ENCODE results near the gene PSMB11.

PSMB11 gene

GRCh38 chr14:23044840-23045239, 2.8 kb downstream of the PSMB11 start:
- DNase-seq (ENCODE audit: low spot score): no peak

DNA sequence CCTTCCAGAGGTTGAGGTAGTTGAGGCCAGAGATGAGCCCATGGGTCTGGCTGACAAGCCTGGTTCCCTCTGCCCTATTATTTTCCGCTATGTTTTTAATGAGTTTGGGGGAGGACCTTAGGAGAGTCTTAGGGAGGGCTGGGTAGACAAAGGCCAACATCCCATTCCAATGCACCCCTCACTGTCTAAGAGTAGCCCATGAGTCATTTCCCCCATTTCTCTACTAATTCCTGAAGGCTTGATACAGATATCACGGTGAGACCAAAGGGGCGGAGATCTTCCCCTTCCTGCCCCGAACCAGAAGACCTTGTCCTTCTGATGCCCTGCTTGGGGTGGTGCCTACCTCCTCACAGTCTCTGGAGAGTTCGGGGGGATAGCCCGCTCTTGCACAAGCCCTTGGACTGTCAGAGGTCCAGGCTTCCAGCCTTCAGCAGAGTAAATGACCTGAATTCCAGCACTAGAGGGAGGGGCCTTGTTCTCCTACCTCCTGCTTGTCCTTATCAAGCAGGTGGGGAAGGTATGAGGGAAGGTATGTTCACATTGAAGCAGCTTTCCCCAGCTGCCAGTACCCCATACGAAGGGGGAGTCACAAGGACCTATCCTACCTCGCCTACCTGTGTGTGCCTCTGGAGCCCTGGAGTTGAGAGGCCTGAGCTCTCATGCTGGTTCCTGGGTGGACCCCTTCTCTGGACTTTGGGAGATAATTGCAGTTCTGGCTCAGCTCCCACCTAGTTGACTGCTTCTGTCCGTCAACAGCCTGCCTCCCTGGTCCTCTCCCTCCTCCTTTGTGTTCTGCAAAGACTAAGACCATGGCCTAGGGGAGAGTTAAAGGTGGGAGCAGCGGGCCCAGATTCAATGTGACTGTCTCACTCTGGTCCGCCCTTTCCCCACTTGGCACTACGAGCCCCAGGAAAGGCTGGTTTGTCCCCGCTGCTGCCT, 3.7 kb downstream of the PSMB11 start:
- no peak for DNase-seq (ENCODE audit: low spot score)

- no peak for DNase-seq (ENCODE audit: low spot score)
Measured at GRCh38 chr14:23047034-23047634, 5.1 kb downstream of the PSMB11 start.

GRCh38 chr14:23047751-23048693, 6.0 kb downstream of the PSMB11 start:
- no peak for DNase-seq (ENCODE audit: low spot score)

DNA sequence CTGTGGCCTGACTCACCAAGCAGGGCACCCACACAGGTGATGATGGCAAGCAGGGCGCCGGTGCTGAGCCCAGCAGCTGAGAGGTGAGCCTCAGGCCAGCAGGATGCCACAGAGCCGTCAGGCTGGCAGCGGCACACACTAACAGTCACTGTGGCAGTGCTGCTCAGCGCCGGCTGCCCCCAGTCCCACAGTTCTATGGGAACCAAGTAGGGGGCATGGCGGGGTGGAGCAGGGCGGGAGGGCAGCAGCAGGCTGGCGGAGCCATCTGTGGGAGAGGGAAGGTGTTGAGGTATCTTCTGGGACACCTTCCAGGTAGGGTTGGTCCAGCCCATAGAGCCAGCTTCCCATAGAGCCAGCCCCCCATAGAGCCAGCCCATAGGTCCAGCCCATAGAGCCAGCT, 7.0 kb downstream of the PSMB11 start:
- no peak for DNase-seq (ENCODE audit: low spot score)

GRCh38 chr14:23051141-23052057, 9.4 kb downstream of the PSMB11 start:
- DNase-seq (ENCODE audit: low spot score): no peak

- no peak for DNase-seq (ENCODE audit: low spot score)
Measured at GRCh38 chr14:23052182-23052623, 10.2 kb downstream of the PSMB11 start.

DNA sequence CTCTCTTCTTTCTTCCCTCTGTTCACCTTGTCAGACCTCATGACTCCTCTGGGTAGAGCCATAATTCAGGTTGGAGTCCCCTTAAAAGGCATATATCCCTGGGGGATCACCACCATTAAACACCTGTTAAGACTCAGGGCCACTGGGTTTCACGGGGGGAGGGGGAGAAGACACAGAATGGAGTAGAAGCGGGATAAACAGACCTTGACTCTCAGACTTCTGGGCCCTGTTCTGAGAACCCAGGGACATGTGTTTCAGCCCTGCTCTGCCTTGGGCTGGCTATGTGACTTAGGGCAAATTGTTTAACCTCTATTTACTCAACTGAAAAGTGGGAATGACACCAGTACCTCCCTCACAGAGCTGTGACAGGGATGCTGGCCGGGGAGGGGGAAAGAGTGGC, 10.7 kb downstream of the PSMB11 start:
- DNase-seq (ENCODE audit: low spot score): no peak

GRCh38 chr14:23053426-23053825, 11.4 kb downstream of the PSMB11 start:
- DNase-seq (ENCODE audit: low spot score): no peak

DNA sequence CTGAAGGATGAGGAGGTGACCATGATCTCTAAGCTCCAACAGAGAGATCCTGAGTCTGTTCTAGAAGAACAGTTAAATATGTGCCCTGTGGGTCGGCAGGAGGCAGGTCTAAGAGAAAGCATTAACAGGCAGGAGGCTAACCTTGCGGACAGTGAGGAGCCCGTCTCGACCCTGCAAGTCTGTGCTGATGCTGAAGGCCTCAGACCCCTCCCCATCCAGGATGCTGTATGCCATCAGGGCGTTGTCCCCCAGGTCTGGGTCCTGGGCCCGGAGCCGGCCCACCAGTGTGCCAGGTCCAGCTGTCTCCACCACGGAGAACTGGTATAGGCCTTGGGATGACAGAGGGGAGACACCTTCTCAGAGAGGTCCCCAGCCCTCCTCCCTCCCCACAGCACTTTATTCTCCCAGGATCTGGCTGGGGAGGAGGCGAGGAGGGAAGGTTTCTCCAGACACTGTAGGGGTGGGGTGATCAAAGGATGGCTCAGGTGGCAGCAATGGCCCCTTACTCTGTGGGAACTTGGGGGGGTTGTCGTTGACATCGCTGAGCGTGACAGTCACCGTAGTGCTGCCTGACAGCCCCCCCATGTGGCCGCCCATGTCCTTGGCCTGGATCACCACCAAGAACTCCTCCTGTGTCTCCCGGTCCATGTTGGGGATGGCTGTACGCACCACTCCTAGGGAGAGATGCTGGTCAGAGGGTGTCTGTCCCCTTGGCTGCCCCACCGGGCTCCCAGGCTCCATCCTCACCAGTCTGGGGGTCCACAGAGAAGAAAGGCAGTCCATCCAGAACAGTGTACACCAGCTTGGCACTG, 12.2 kb downstream of the PSMB11 start:
- DNase-seq (ENCODE audit: low spot score): no peak

DNA sequence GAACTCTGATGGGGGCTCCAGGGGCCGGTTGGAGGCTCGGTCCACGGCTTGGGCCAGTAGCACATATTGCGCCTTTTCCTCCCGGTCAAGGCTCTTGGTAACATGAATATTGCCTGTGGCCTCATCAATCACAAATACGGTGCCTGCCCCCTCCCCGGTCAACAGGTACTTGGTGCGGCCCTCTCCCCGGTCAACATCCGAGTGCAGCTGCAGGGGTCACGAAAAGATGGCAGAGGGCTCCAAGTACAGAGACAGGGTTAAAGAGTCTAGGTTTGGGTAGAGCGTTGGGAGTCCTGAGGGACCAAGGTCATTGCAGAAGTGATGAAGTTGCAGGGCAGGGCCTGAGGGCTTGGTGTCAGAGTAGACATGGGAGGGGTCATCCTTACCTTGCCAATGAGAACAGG, 13.1 kb downstream of the PSMB11 start:
- no peak for DNase-seq (ENCODE audit: low spot score)

DNA sequence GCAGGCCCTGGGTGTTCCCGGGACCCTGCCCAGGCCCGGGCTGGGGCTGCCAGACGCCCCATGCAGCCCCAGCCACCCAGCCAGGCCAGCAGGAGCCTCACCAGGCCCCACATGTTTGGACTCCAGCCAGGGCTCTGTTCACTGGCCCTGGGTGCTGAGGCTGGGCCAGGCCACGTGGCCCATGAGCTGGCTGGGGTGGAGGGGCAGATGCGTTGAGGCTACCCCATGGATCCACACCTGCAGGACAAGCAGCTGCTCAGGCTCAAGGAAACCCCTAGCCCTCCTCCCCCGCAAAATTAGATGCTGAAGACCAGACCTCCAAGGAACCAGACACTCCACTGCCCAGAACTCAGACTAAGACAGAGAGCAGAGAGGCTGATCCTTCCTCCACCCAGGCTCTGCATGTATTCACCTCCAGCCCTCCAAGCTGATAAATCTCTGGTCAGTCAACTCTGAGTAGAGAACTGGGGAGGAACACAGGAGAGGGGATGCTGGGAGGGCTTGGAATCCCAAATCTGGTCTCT, 13.7 kb downstream of the PSMB11 start:
- DNase-seq (ENCODE audit: low spot score): peak; percentile 49

DNA sequence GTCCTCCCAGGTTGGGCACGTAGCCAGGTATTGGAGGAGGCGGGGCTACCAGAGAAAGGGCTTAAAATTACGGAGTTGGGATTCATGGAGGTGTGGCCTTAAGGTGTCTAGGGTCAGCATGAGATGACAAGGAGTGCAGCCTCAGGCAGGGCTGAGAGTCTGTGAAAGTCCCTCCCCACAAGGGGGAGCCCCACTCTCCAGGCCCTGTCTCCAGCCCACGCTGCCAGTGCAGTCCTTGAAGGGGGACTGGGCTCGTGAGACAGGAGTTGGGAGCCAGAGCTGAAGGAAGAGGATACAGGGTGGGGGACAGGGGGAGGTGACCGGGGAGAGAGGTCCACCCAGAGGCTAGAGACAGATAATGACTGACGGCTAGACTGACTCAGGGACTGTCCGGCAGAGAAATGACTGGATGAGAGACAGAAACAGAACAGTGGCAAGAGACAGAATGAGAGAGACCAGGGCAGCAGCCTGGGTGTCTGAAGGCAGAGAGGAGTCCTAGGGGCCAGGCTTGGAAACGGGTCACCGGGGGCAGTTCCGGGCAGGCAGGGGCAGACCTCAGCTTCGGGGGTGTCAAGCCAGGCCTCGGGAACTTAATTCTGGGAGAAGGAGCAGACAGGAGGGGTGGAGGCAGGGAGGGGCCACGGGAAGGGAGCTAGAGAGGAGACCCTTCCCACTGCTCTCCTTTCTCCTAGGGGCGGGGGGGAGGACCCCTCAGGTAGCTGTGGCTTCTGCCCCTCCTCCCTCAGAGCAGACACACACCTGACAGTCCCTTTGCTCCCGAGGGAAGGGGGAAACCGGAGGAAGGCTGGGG, 14.3 kb downstream of the PSMB11 start:
- DNase-seq (ENCODE audit: low spot score): peak; percentile 92

DNA sequence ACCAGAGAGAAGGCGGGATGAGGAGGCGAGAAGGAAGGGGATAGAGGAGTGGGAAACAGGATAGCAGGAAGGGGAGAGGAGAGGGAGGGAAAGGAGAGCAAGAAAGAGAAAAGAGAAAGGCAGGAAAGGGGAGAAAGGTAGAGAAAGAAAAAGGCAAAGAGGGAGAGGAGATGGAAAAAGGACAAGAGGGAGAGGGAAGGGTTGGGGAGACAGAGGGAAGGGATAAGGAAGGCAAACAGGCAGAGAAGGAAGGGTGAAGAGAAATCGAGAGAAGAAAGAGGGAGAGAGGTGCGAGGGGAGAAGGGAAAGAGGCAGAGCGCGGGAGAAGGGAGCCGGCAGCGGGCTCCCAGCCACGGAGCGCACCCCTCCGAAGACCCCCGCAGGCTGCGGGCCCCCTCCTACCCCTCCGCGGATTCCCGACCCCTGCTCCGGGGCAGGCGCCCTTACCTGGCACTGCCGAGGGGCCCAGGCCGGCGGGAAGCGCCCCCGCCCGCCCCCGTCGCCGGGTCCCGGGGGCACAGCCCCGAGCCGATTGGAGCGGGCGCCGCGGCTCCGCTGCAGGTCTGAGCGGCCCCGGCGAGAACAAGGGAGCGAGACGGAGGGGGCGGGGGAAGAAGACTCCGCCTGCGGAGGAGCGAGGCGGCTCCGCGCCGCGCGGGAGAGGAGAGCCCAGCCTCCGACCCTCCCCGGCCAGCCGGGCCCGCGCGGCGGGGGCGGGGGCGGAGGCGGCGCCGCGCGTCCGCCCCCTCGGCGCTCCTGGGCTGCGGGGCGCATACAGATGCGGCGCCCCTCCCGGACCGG, 15.1 kb downstream of the PSMB11 start, which contains the start of gene CDH24:
Gene CDH24 (minus strand): TSS at position 565 of the 801 bp plus-strand sequence. CDS start 1,787 bp downstream, outside the sequence.
- DNase-seq (ENCODE audit: low spot score): peak; percentile 90

DNA sequence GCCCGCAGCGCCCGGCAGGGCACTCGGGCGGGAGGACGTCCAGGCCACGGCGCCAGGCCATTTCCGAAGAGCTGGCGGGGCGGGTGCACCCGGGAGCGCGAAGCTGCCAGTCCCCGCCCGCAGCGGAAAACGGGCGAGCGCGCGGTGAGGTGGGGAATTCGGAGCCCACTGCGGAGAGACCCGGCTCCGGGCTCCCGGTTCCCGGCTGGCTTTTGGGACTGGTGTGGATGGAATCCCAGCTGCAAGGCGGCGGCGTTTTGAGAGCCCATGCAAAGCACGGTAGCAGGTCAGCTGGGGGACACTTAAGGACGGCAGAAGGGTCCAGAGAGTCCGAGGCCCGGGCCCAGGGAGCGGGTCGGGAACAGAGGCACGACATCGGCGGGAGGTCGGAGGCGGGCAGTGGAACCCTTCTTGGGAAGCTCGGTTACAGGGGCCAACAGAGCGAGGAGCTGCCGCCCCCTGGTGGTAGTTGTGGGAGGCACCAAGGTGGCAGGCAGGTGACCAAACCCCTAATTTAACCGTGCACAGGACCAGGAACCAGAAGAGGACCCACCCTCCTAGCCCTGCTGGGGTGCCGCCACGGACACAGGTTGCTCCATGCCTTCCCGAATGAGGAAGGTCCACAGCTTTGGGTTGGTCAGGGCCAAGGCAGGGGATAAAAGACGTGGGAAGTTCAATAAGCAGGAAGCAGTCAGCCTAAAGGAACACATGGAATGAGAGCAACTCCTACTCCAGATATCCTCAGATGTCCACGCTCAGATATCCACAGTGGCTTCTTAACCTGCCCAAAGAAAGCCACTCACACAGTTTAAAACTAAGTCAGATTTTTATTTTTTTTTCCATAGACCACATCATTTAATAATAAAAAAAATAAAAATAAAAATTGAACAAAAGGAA, 16.0 kb downstream of the PSMB11 start:
- peak; percentile 89 for DNase-seq (ENCODE audit: low spot score)

DNA sequence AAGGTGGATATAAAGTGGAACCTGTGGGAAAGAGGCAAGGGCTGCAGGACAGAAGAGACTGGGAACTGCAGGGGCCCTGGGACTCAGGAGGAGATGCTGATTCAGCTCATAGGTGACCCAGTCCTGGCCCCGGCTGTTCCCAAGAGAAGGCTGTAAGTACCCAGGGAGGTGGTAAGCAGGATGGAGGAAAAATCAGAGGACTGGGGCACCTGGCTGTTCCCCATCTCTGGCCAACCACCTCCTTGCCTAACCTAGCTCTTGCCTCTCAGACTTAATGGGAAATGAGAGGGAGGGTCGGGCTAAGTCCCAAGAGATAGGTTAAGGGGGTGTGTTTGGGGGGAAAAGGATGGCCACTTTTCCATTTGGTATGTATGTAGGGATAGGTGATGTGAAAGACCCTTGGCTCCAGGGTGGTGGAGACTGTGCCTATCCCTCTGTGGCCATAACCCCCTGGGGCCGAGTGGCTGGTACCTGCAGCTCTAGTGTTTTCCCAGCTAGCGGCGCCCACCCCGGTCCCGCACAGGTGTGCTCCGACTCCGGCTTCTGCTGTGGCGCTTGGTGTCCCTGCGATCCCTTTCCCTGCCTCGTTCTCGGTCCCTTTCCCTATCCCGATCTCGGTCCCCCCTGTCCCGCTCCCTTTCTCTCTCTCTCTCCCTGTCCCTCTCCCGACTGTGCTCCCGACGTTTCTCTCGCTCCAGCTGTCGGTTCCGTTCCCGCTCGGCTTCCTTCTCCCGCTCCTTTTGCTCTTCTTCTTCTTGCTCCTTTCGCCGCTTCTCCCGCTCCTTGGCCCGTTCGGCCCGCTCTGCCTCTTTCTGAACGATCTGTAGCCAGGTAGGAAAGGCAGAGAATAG, 16.9 kb downstream of the PSMB11 start:
- no peak for DNase-seq (ENCODE audit: low spot score)

Data from AG08396 (cell line).